CMK (cell line): ENCODE measurements around the gene C15orf61.

ENCODE experiments used
- DNase-seq: peaks from one replicate; pipeline ENCODE4 v3.0.0-alpha.2; 2010; ENCODE audit warnings: low read depth

Gene C15orf61

DNA sequence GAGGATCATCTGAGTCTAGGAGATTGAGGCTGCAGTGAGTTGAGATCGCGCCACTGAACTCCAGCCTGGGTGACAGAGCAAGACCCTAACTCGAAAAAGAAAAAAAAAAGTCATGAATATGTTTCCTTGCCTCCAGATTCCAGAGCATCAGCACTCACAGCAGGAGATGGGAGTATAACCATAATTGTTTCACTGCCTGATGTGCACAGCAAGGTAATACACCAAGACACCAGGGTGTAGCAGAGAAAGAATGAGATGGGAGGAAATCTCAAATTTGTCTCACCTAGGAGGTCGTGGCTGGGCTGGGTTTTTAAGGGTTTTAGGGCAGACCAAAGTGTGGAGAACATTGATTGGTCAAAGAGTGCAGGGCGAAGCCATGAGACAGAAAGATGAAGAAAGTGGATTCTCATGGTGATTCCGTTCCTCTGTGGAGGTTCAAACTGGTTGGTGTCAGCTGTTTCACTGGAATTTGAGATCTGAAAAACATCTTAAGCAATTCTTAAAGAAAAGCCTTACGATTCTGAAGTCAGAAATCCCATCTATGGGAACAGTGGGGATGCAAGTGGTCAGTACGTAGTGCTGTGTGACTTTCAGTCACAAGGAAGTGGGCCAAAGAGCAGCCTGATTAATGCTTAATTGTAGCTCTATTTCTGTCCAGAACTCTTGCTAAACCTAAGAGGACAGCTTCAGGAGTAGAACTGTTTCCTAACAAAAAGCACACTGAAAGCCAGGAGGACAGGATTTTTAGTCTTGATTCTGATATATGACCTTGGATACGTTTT is 7.8 kb upstream of the C15orf61 start:
- DNase-seq, result no peak

- no peak for DNase-seq
Observed at GRCh38 chr15:67515090-67515489, 5.8 kb upstream of the C15orf61 start.

- no peak for DNase-seq
Observed at GRCh38 chr15:67515557-67515956, 5.4 kb upstream of the C15orf61 start.

GRCh38 chr15:67520321-67521028 is 456 bp upstream of the C15orf61 start:
- no peak for DNase-seq

DNA sequence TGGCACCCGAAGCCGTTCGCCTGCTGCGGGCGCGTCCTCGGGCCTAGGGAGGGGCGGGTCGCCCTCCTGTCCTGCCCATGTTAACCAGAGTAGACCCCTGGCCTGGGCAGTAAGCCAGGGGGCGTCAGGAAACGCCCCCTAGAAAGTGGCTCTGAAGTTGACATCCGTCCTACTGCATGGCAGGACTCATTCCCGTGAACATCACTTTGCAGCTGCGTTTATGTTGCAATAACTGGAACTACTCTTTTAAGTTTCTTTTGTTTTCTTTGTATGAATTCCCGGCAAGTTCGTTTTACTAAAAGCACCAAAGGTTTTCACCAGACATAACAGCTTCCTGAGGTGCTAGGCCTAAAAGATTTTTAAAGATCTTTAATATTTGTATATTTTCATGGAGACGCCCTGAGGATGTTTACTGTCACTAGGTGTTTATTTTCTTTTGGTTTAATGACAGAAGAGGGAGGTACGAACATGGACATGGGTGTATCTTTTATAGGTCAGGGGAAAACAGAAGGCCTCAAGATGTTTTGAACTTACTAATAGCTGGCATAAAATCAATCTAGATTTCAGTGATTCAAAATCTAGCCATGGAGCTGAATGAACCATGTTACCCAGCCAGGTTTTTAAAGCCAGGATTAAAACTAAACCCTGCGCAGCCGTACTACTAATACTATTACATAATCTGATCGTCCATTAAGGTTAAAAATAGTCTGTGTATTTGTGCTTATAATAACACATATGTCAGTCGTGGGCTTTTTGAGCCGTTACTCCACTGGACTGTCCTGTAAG is 1.0 kb downstream of the C15orf61 start:
- DNase-seq, result no peak

- DNase-seq, result no peak
Observed at GRCh38 chr15:67523330-67523729, 2.4 kb downstream of the C15orf61 start.

- DNase-seq, result no peak
Observed at GRCh38 chr15:67524235-67524634, 3.3 kb downstream of the C15orf61 start.

DNA sequence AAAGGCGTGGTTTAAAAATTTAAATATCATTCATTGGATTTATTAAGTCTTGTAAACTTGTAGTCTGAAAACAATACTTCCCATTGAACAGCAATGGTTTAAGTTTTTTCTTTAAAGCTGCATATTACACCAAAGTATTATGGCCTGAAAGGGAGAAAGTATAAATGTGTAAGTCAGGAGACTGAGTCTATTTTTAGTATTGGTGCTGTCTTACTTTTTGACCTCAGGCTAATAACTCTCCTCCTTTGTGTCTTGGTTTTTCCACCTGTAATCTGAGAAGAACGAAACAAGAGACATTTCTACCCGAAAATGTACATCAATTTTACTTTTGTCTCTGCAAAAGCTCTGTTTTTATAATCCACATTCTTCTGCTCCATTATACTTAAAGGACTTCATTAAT is 7.6 kb downstream of the C15orf61 start:
- DNase-seq, result no peak

DNA sequence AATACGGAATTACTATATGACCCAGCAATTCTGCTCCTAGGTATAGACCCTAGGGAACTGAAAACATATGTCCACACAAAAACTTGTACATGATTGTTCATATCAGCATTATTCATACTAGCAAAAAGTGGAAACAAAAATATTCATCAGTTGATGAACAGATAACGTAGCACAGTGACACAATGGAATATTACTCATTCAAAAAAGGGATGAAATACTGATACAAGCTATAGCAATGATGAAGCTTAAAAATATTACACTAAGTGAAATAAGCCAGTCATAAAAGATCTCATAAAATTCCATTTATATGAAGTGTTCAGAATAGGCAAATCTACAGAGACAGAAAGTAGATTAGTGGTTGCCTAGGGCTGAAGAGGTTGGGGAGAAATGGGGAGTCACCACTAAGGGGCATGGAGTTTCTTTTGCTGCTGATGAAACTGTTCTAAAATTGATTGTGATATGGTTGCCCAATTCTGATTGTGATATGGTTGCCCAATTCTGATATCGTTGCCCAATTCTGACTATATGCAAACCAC is 10.5 kb downstream of the C15orf61 start:
- DNase-seq, result no peak

DNA sequence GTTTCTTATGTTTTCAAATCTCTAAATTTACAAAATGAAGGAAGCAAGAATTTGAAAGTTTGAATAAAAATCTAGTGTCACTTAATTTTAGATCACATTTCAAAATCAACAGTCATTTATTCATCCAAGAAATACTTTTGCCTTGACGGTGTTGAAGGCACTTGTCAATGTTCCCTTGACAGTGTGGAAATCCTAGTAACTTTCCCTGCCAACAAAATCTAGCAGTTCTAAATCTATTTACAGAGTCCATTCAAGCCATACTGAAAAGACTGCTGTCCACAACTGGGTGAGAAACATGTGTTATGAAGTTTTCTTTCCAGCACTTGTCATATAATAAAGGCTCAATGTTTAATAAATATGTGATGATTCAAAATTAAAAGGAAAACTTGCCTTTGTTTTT is 12.9 kb downstream of the C15orf61 start:
- DNase-seq, result no peak

- no peak for DNase-seq
Observed at GRCh38 chr15:67534360-67534759, 13.4 kb downstream of the C15orf61 start.

- no peak for DNase-seq
Observed at GRCh38 chr15:67537771-67538170, 16.8 kb downstream of the C15orf61 start.

DNA sequence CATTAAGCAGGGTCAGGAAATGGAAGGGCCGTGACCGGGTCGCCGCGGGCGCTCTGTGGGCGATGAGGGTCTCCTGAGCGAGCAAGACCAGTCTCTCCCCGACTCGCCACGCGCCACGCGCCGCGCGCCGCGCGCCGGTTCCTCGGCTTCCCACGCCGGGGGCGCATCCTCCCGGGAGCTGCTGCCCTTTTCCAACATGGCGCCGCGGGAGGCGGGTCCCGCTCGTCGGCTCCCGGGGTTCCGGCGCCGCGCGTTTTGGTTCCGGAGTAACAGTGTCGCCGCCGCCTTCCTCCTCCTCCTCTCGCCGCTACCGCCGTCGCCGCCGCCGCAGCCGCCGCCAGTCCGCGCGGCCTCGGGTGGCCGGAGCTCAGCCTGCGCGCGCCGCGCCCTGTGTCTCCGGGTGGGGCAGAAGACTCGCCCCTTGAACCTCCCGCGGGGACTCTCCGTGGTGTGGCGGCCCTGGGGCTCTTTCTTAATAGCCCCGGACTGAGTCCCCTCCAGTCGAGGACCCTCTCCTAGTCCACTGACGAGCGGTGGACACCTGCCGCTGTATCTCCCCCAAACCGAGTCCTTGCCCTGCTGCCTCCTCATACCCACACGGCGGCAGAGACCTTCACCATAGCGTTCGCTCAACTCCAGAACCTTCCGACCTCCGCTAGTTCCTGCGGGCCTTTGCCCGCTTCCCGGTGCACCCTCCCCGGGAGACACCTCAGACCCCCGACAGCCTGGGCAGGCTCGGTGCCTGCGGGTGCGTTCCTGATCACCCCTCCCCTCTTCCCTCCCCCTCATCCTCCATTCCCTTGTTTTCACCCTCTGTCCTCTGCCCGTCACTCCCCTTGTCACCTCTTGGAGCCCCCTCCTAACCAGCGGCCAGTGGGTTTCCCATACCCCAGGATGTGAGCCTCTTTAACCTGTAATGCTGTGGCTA is 21.8 kb downstream of the C15orf61 start, which contains the start of gene MAP2K5:
Gene MAP2K5, plus strand, starts transcription at position 284 of the 928 bp plus-strand sequence. Its CDS starts 633 bp downstream, at position 917.
- no peak for DNase-seq

- no peak for DNase-seq
Observed at GRCh38 chr15:67543348-67543718, 22.4 kb downstream of the C15orf61 start.

DNA sequence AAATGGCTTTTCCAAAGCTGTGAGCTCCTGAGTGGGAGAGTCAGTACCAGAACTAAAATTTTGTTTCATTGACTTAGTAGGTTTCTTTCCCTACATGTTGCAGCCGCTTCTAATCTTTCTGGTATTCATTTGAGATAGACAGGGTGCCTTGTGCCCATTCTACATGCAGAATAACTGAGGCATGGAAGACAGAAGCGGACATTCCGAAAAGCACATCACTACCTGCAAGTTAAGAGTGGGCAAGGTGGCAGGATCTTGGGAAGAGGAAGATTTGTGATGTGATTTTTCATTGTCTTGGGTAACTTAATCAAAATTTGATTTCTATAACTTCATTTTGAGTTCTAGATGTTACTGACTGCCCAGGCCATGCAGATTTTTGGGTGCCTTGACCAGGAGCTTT is 23.5 kb downstream of the C15orf61 start:
- no peak for DNase-seq

DNA sequence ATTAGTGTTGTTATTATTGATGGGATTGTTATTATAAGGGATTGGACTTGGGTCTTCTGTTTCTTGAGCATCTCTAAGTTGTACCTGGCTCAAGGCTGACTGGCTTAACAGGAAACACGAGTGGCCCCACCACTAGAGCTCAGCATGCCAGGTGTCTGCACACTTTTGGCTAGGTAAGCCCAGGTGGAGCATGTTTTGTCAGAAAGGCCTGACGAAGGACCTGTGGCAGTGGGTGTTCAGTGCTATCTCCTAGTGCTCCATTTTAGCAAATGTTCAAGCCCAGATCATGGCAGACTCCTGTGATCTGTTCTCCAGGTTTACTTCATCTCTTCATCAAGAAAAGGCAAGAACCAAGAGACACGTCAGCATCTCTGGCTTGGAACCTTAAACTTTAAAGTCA is 24.9 kb downstream of the C15orf61 start:
- no peak for DNase-seq

- no peak for DNase-seq
Observed at GRCh38 chr15:67547064-67547463, 26.1 kb downstream of the C15orf61 start.

DNA sequence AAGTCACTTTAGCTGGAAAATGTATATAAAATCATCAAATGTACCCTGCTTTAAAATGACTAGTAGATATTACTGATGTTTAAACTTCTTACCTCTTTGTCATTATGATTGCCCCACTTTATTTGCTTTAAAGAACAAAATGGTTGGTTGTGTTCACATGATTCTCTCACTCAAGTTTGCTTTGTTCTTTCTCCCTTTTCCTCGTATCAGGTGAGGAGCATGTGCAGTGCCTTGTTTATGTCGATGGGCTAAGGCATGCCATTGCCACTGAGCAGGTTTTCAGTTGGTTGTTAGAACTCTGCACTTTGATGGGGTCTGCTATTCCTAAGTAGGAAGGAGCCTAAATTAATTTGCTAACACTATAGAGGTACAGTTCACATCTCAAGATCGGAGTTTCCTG is 26.9 kb downstream of the C15orf61 start:
- no peak for DNase-seq

- DNase-seq, result no peak
Observed at GRCh38 chr15:67548236-67548852, 27.4 kb downstream of the C15orf61 start.

GRCh38 chr15:67548862-67549651 is 28.1 kb downstream of the C15orf61 start:
- DNase-seq, result no peak
